Gastrocnemius medialis (tissue), 4 donors: ENCODE data around the gene HIP1R.

ENCODE experiments used
- POLR2A ChIP-seq, 2 donors: fragments of 450-650 bp; IDR thresholded peaks; one replicate each; pipeline ENCODE4 v1.6.1; 2017; ENCODE audit warnings: antibody characterized with exemption in 2 of 2, mild to moderate bottlenecking in 2 of 2, moderate library complexity in 2 of 2
- TF ChIP-seq, protein P1 (sequence below), 5 experiments: fragments of 450-650 bp in 3 of 5; fragments of 200-600 bp in 2 of 5; sonication (generic) in 2 of 5; IDR thresholded peaks in 4 of 5; conservative IDR thresholded peaks in 1 of 5; 1 replicate in 4 of 5; 2 replicates in 1 of 5; pipeline ENCODE4 v1.5.1; 2016 to 2019; ENCODE audit warnings: antibody characterized with exemption in 5 of 5, mild to moderate bottlenecking in 3 of 5, moderate library complexity in 3 of 5

- TF ChIP-seq POLR2A (IDR thresholded peaks at IDR 0.05): no peak
- TF ChIP-seq, protein P1, sequence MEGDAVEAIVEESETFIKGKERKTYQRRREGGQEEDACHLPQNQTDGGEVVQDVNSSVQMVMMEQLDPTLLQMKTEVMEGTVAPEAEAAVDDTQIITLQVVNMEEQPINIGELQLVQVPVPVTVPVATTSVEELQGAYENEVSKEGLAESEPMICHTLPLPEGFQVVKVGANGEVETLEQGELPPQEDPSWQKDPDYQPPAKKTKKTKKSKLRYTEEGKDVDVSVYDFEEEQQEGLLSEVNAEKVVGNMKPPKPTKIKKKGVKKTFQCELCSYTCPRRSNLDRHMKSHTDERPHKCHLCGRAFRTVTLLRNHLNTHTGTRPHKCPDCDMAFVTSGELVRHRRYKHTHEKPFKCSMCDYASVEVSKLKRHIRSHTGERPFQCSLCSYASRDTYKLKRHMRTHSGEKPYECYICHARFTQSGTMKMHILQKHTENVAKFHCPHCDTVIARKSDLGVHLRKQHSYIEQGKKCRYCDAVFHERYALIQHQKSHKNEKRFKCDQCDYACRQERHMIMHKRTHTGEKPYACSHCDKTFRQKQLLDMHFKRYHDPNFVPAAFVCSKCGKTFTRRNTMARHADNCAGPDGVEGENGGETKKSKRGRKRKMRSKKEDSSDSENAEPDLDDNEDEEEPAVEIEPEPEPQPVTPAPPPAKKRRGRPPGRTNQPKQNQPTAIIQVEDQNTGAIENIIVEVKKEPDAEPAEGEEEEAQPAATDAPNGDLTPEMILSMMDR (IDR thresholded peaks at IDR 0.05 in 4 of 5, conservative IDR thresholded peaks at IDR 0.05 in 1 of 5): no peak
These were observed 26.3 kb downstream of the HIP1R start for GRCh38 chr12:122861587-122861970.
